Heart right ventricle (tissue), 16 donors: ENCODE data around the gene CCN5. TPM values are rescaled to one million over a fixed set of nuclear protein-coding genes. Genes with fewer than 3 reads are reported as not detected.

ENCODE experiments used
- ATAC-seq, 8 donors: fragments of 200-7000 bp; cut with Tn5 transposase; one replicate each; pipeline ENCODE4 v1.9.1; 2020; ENCODE audit warnings: mild to moderate bottlenecking in 8 of 8, moderate library complexity in 8 of 8, moderate number of reproducible peaks in 1 of 8
- DNase-seq, 2 donors: peaks; one replicate each; pipeline ENCODE4 v3.0.0-alpha.2; 2020
- H3K27ac ChIP-seq, 10 donors: fragments of 200-600 bp; sonication (generic) in 2 of 10; one replicate each; pipeline versions ENCODE4 v1.5.0 to v1.8.0; 2020 to 2022; ENCODE audit warnings: mild to moderate bottlenecking in 3 of 10
- H3K27me3 ChIP-seq, 7 donors: fragments of 200-600 bp; one replicate each; pipeline ENCODE4 v1.8.0; 2021 to 2022; ENCODE audit warnings: mild to moderate bottlenecking in 2 of 7
- H3K36me3 ChIP-seq, 9 donors: fragments of 200-600 bp; sonication (generic) in 1 of 9; one replicate each; pipeline versions ENCODE4 v1.5.0 to v1.8.0; 2020 to 2022; ENCODE audit warnings: mild to moderate bottlenecking in 2 of 9
- H3K4me1 ChIP-seq, 9 donors: fragments of 200-600 bp; sonication (generic) in 1 of 9; one replicate each; pipeline versions ENCODE4 v1.5.0 to v1.8.0; 2020 to 2022; ENCODE audit warnings: mild to moderate bottlenecking in 4 of 9
- H3K4me3 ChIP-seq, 10 donors: fragments of 200-600 bp; sonication (generic) in 2 of 10; one replicate each; pipeline versions ENCODE4 v1.5.0 to v1.8.0; 2020 to 2022; ENCODE audit warnings: mild to moderate bottlenecking in 7 of 10, moderate library complexity in 2 of 10
- H3K9me3 ChIP-seq, 11 donors: fragments of 200-600 bp in 10 of 11; sonication (generic) in 2 of 11; one replicate each; pipeline versions ENCODE4 v1.5.0 to v1.8.0; 2013 to 2022; ENCODE audit warnings: mild to moderate bottlenecking in 2 of 11, control low read depth in 1 of 11, moderate library complexity in 1 of 11
- CTCF ChIP-seq, 9 donors: fragments of 200-600 bp; sonication (generic) in 2 of 9; IDR thresholded peaks; one replicate each; pipeline versions ENCODE4 v1.5.0 to v1.8.0; 2021 to 2022; ENCODE audit warnings: antibody characterized with exemption in 9 of 9, mild to moderate bottlenecking in 5 of 9, moderate library complexity in 1 of 9
- WGBS, 2 donors: extraction: QIAGEN DNeasy Blood & Tissue Kit; methylation state at CpG; one replicate each; pipeline ENCODE4 v1.1.7; 2013; ENCODE audit warnings: inconsistent platforms in 1 of 2; 5-methylcytosine and 5-hydroxymethylcytosine counted together
- intact Hi-C, 10 donors: fragments of 100-400 bp; cut with DNase I; formaldehyde crosslinking; loops; one replicate each; pipeline versions ENCODE4 v1.11.1 to v1.14.2; 2022
- polyA plus RNA-seq, 2 donors: library from polyadenylated mRNA; stranded (reverse); fragments of 200-250 nt; gene quantifications; one replicate each; pipeline ENCODE4 v1.2.3, GENCODE V29; 2013
- total RNA-seq, 10 donors: library from RNA; stranded (reverse); fragmentation: NEBNext Ultra II Directional in 3 of 10; extraction: Animal tissue kit (Norgen Biotek cat#: 25700) in 3 of 10; gene quantifications; one replicate each; pipeline versions ENCODE4 v1.2.1 to v1.2.4, GENCODE V29; 2021 to 2023
- donor health status: Arrhythmogenic right ventricular cardiomyopathy.
- donor health status: ischemic (EF 13 %, LVEDD 7.1; RV severe dilation, severe dysfunction).
- donor health status: healthy with polysubstance abuse.
- donor health status: DM: no; HTN: yes; CAD: no.
- donor health status: DM: no; HTN: no; CAD: no.
- donor health status: ischemic (EF 25% LVEDD 6.9; RV normal size, moderate dysfunction).
- donor health status: ischemic (EF 25% LVEDD 5.7; RV mildly dilated, moderate dysfunction).
- donor health status: healthy.
- donor health status: DM: yes; HTN: yes; CAD: no.
- donor health status: Ischemic cardiomyopathy.
- donor health status: ischemic (EF 35%, LVEDD 5.7; RV mildly dilated, moderate dysfunction).
- donor health status: nonischemic (EF 11% LVEDD 7.7; RV severe dilation, severe dysfunction).
- donor health status: DM: yes; HTN: yes; CAD: no.
- donor health status: PGD.
- donor health status: ischemic (EF 29% LVEDD 5.4; RV normal size, mild dysfunction).
- donor health status: nonischemic (EF 23%, LVEDD 6.1; RV moderate dilation, normal function).

The CCN5 gene
- total and polyA plus RNA-seq, 12 donors, result 4.3 to 87.2 (median 14.5) TPM

GRCh38 chr20:44720997-44721784 is 6.0 kb downstream of the CCN5 start:
- intact Hi-C loops, result no loop called here
- peak in 1 of 2 donors; percentile 47 for DNase-seq
- no peaks in the 10 kb centered on the region for H3K36me3 ChIP-seq

DNA sequence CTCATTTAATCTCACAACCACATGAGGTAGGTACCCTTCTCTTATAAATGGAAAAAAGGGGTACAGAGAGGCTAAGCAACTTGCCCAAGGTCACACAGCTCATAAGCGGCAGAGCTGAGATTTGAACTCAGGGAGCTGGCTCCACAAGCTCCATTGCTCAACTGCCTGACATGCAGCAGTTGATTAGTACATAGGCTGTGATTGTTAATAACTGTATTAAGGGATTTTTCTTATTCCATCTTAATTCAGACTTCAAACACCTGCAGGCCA is 6.6 kb downstream of the CCN5 start:
- Histone ChIP-seq H3K27ac (peak overlapping the region in 3 of 10 donors; percentile 33 to 78 (median 68)), H3K4me3 (no peak overlapping the region), H3K27me3 (no peaks in the 10 kb centered on the region), H3K36me3 (no peaks in the 10 kb centered on the region), H3K9me3 (no peaks in the 10 kb centered on the region), H3K4me1 (peaks cover 0 to 21% (median 7%) of the 10 kb centered on the region in 9 donors)
- ATAC-seq (no peak), DNase-seq (no peak)
- WGBS, 2 donors, result 98 to 100% methylated on average over 1 of the region's 1 CpG
- intact Hi-C loops, result no loop called here
- TF ChIP-seq CTCF (IDR thresholded peaks at IDR 0.05), result no peak

More at GRCh38 chr20:44720997-44721784, 6.0 kb downstream of the CCN5 start:
- no peak for TF ChIP-seq CTCF (IDR thresholded peaks at IDR 0.05)
- Histone ChIP-seq H3K9me3 (no peaks in the 10 kb centered on the region), H3K4me3 (no peak overlapping the region), H3K27ac (peak overlapping the region in 7 of 10 donors; percentile 4 to 78 (median 63)), H3K4me1 (peaks cover 3 to 26% (median 12%) of the 10 kb centered on the region in 9 donors), H3K27me3 (no peaks in the 10 kb centered on the region)
- peak in 6 of 8 donors; percentile 21 to 54 (median 47) for ATAC-seq
- 57 to 65% methylated on average over 11 of the region's 11 CpGs for WGBS, 2 donors

DNA sequence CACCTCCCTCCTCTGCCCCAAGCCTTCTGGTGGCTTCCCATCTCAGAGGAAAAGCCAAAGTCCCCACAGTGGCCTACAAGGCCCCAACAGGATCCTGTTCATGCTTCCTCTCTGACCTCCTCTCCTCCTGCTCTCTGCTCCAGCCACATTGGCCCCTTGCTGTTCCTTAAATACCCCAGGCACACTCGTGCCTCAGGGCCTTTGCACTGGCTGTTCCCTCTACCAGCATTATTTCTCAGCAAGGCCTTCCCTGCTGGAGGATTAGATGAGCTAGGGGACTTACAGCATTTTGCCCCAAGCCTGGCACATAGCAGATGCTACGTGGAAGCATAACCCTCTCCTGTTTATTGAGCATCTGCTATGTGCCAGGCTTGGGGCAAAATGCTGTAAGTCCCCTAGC is 7.8 kb downstream of the CCN5 start:
- Histone ChIP-seq H3K4me3 (no peak overlapping the region), H3K4me1 (peaks cover 0 to 21% (median 7%) of the 10 kb centered on the region in 9 donors), H3K27ac (no peak overlapping the region), H3K9me3 (no peaks in the 10 kb centered on the region), H3K36me3 (no peaks in the 10 kb centered on the region), H3K27me3 (no peaks in the 10 kb centered on the region)
- TF ChIP-seq CTCF (IDR thresholded peaks at IDR 0.05), result no peak
- WGBS, 2 donors, result 80 to 94% methylated on average over 2 of the region's 2 CpGs
- ATAC-seq (no peak), DNase-seq (no peak)
- intact Hi-C loops, result no loop called here

DNA sequence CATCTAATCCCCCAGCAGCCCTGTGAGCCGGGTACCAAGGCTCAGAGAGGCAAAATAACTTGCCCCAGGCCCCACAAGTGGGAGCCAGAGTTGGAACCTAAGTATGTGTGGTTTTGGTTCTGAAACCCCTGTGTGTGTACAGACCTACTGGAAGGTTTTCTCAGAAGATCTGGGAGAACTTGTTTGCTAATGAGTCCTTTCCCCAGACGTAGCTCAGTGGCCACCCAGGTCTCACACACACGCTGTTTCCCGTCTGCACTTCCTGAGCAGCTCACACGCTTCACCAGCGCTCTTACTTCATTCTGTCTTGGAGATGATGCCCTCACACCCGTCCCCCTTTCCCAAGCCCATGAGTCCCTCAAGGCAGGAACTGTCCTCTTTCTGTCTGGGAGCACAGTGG is 8.2 kb downstream of the CCN5 start:
- Histone ChIP-seq H3K36me3 (no peaks in the 10 kb centered on the region), H3K27me3 (no peaks in the 10 kb centered on the region), H3K4me3 (no peak overlapping the region), H3K4me1 (peaks cover 0 to 21% (median 7%) of the 10 kb centered on the region in 9 donors), H3K9me3 (no peaks in the 10 kb centered on the region), H3K27ac (peak overlapping the region in 1 of 10 donors; percentile 38)
- intact Hi-C loops, result no loop called here
- ATAC-seq (no peak), DNase-seq (no peak)
- no peak for TF ChIP-seq CTCF (IDR thresholded peaks at IDR 0.05)
- WGBS, 2 donors, result 74 to 81% methylated on average over 7 of the region's 7 CpGs
